ENCODE results near the gene PFKP.

Gene PFKP

GRCh38 chr10:3132036-3133025 is 65.0 kb downstream of the PFKP start:
- ChIA-PET CTCF (interaction anchor here (1.4 kb wide), 1 partner anchor 21 kb away, joined by 4 read pairs; no protein-coding TSS in a partner anchor), POLR2A (no interaction called here)
- no peak for DNase-seq (ENCODE audit: extremely low spot score)
- no peak for TF ChIP-seq CTCF (IDR thresholded peaks at IDR 0.05; ENCODE audit: control extremely low read depth, extremely low read depth, low read depth, missing control alignments)

GRCh38 chr10:3133948-3134347 is 66.6 kb downstream of the PFKP start:
- ChIA-PET CTCF (interaction anchor here (0.9 to 1.8 kb wide), 4 partner anchors 11 to 26 kb away, joined by 3 to 6 read pairs (median 4); no protein-coding TSS in a partner anchor), POLR2A (no interaction called here)
- no peak for TF ChIP-seq CTCF (IDR thresholded peaks at IDR 0.05; ENCODE audit: control extremely low read depth, extremely low read depth, low read depth, missing control alignments)
- DNase-seq (ENCODE audit: extremely low spot score) = no peak

- POLR2A ChIA-PET = interaction anchor here (0.7 kb wide), 1 partner anchor 12 kb away, joined by 3 read pairs; no protein-coding TSS in a partner anchor
- no peak for DNase-seq (ENCODE audit: extremely low spot score)
- no peak for TF ChIP-seq CTCF (IDR thresholded peaks at IDR 0.05; ENCODE audit: control extremely low read depth, extremely low read depth, low read depth, missing control alignments)
- CTCF ChIA-PET = interaction anchor here (1.8 kb wide), 1 partner anchor 14 kb away, joined by 6 read pairs; no protein-coding TSS in a partner anchor
Observed at GRCh38 chr10:3135006-3135405, 67.7 kb downstream of the PFKP start.

GRCh38 chr10:3136336-3136735 is 69.0 kb downstream of the PFKP start:
- ChIA-PET POLR2A (no interaction called here), CTCF (no interaction called here)
- TF ChIP-seq CTCF (IDR thresholded peaks at IDR 0.05; ENCODE audit: control extremely low read depth, extremely low read depth, low read depth, missing control alignments) = no peak
- DNase-seq (ENCODE audit: extremely low spot score) = no peak

GRCh38 chr10:3136763-3137611 is 69.6 kb downstream of the PFKP start:
- no peak for TF ChIP-seq CTCF (IDR thresholded peaks at IDR 0.05; ENCODE audit: control extremely low read depth, extremely low read depth, low read depth, missing control alignments)
- POLR2A ChIA-PET = interaction anchor here (0.6 kb wide), 1 partner anchor 12 kb away, joined by 3 read pairs; no protein-coding TSS in a partner anchor
- CTCF ChIA-PET = no interaction called here
- DNase-seq (ENCODE audit: extremely low spot score) = no peak

All from GM10248 (cell line).